K562 (cell line): ENCODE measurements around the gene CPSF6. TPM values are rescaled to one million over a fixed set of nuclear protein-coding genes. Genes with fewer than 3 reads are reported as not detected.
A peak's percentile ranks its signal among the peaks of the same experiment; 100 is the strongest.

Experiments used
- CCNT2 ChIP-seq: IDR thresholded peaks from 2 replicates; pipeline ENCODE4 v1.6.1; 2011; ENCODE audit warnings: borderline replicate concordance, low read depth, mild to moderate bottlenecking, moderate library complexity, mixed read lengths, low read length; ENCODE audit not compliant: insufficient read length; ENCODE audit errors: extremely low read depth
- CEBPB ChIP-seq: fragments of 450-650 bp; IDR thresholded peaks from 2 replicates; pipeline ENCODE4 v1.6.1; 2016; ENCODE audit warnings: missing genetic modification characterization, missing compliant biosample characterization
- CREB5 ChIP-seq: fragments of 250-450 bp; sonication (Bioruptor Pico); IDR thresholded peaks from 2 replicates; pipeline ENCODE4 v1.5.0; 2020; ENCODE audit warnings: mild to moderate bottlenecking
- GABPA ChIP-seq: fragments of 200-800 bp; sonication (Bioruptor generic); conservative IDR thresholded peaks from 2 replicates; pipeline ENCODE4 v1.6.1; 2016; ENCODE audit warnings: low read depth, missing genetic modification characterization, missing compliant biosample characterization
- GATAD2B ChIP-seq: fragments of 450-650 bp; IDR thresholded peaks from 2 replicates; pipeline ENCODE4 v1.6.1; 2017; ENCODE audit warnings: mild to moderate bottlenecking, borderline replicate concordance
- HDAC8 ChIP-seq: fragments of 450-650 bp; IDR thresholded peaks from 2 replicates; pipeline ENCODE4 v1.6.1; 2016; ENCODE audit warnings: mild to moderate bottlenecking, missing genetic modification characterization, moderate library complexity, missing compliant biosample characterization
- HMGN3 ChIP-seq: IDR thresholded peaks from 2 replicates; pipeline ENCODE4 v1.6.1; 2011; ENCODE audit warnings: borderline replicate concordance, low read depth, mild to moderate bottlenecking, mixed read lengths, low read length; ENCODE audit not compliant: insufficient read length; ENCODE audit errors: extremely low read depth
- HNRNPLL ChIP-seq: fragments of 200-400 bp; formaldehyde crosslinking; IDR thresholded peaks from 2 replicates; pipeline ENCODE4 v1.6.1; 2017; ENCODE audit warnings: low read length, low read depth, mild to moderate bottlenecking; ENCODE audit not compliant: poor library complexity, severe bottlenecking
- MYBL2 ChIP-seq, 2 experiments: fragments of 450-650 bp in 1 of 2; sonication (generic) in 1 of 2; formaldehyde crosslinking in 1 of 2; IDR thresholded peaks; 2 replicates each; pipeline versions ENCODE4 v1.6.1 to v1.8.1; 2017 to 2022; ENCODE audit warnings: borderline replicate concordance in 1 of 2, inconsistent platforms in 1 of 2, low read depth in 1 of 2, mild to moderate bottlenecking in 1 of 2, missing genetic modification reagents in 1 of 2, moderate library complexity in 1 of 2
- PRPF4 ChIP-seq: fragments of 200-400 bp; formaldehyde crosslinking; IDR thresholded peaks from one replicate; pipeline ENCODE4 v1.6.1; 2017; ENCODE audit warnings: low read length, low read depth, mild to moderate bottlenecking; ENCODE audit not compliant: insufficient read depth, poor library complexity, severe bottlenecking
- SMAD4 ChIP-seq: fragments of 250-450 bp; sonication (Bioruptor Pico); conservative IDR thresholded peaks from 2 replicates; pipeline ENCODE4 v1.8.0; 2021; ENCODE audit warnings: inconsistent platforms, mild to moderate bottlenecking, moderate library complexity
- U2AF1 ChIP-seq: fragments of 200-400 bp; formaldehyde crosslinking; optimal IDR thresholded peaks from 2 replicates; pipeline ENCODE3; 2017; ENCODE audit warnings: mild to moderate bottlenecking, low read depth, low read length, moderate library complexity
- ZNF232 ChIP-seq: sonication (generic); formaldehyde crosslinking; IDR thresholded peaks from 2 replicates; pipeline ENCODE4 v1.8.0; 2022; ENCODE audit warnings: mild to moderate bottlenecking, missing genetic modification reagents
- ZNF318 ChIP-seq, 2 experiments: fragments of 450-650 bp; IDR thresholded peaks; 2 replicates each; pipeline ENCODE4 v1.6.1; 2016; ENCODE audit warnings: mild to moderate bottlenecking in 2 of 2, borderline replicate concordance in 1 of 2, low read depth in 1 of 2, moderate library complexity in 1 of 2
- polyA plus RNA-seq, 8 experiments: library from polyadenylated mRNA; depleted of rRNA in 4 of 8; stranded (reverse) in 5 of 8; unstranded in 3 of 8; fragments of >200 nt; fragmentation: Nextera tagmentation in 2 of 8; fragmentation: Illumina TruSeq in 1 of 8; extraction: Ambion mirVana in 2 of 8; extraction: Trizol in 1 of 8; gene quantifications; 2 replicates each; pipeline versions ENCODE4 v1.2.1 to v1.2.3, GENCODE V29; 2011 to 2014; ENCODE audit warnings: inconsistent platforms in 1 of 8, missing spikeins in 1 of 8
- total RNA-seq, 7 experiments: library from RNA; depleted of rRNA in 6 of 7; stranded (reverse); fragments of >200 nt in 6 of 7; fragmentation: Illumina TruSeq in 2 of 7; extraction: Trizol in 2 of 7; gene quantifications; 2 replicates each; pipeline versions ENCODE4 v1.2.1 to v1.2.3, GENCODE V29; 2011 to 2021; ENCODE audit warnings: low replicate concordance in 1 of 7
- TF ChIP-seq, protein P1 (sequence below): fragments of 250-450 bp; sonication (Bioruptor Pico); IDR thresholded peaks from 2 replicates; pipeline ENCODE4 v1.8.0; 2022; ENCODE audit warnings: moderate library complexity, mild to moderate bottlenecking, inconsistent platforms

Gene CPSF6
- total and polyA plus RNA-seq, 9 of the 15 experiments (the other 6 are each of a cell fraction or from before 2014, with no cell fraction given), result 34.3 to 129 (median 77.8) TPM

- TF ChIP-seq CREB5 (no peak), GATAD2B (peak; percentile 54; the same call in 1 of the 2 replicates), SMAD4 (CRISPR knock-in tag) (peak; percentile 50; the same call in 1 of the 2 replicates), HDAC8 (tag) (no peak), CEBPB (tag) (peak; percentile 66), MYBL2 (IDR thresholded peaks at IDR 0.05; ENCODE audit: low read depth) (no peak), MYBL2 (CRISPR knock-in tag; IDR thresholded peaks at IDR 0.05; ENCODE audit: borderline replicate concordance) (no peak), GABPA (tag) (peak; percentile 94), HMGN3 (peak; percentile 50), CCNT2 (peak; percentile 63), PRPF4 (peak; percentile 15), HNRNPLL (peak; percentile 73), ZNF318 (IDR thresholded peaks at IDR 0.05; ENCODE audit: borderline replicate concordance in 1 of 2, low read depth in 1 of 2) (no peak), U2AF1 (peak; percentile 32), ZNF232 (CRISPR knock-in tag) (no peak)
- TF ChIP-seq, protein P1, sequence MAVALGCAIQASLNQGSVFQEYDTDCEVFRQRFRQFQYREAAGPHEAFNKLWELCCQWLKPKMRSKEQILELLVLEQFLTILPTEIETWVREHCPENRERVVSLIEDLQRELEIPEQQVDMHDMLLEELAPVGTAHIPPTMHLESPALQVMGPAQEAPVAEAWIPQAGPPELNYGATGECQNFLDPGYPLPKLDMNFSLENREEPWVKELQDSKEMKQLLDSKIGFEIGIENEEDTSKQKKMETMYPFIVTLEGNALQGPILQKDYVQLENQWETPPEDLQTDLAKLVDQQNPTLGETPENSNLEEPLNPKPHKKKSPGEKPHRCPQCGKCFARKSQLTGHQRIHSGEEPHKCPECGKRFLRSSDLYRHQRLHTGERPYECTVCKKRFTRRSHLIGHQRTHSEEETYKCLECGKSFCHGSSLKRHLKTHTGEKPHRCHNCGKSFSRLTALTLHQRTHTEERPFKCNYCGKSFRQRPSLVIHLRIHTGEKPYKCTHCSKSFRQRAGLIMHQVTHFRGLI, result no peak
Measured at GRCh38 chr12:69239352-69239921, at the start of gene CPSF6 (continued).
